ENCODE measurements around the gene DNASE1L2.

- no peak for TF ChIP-seq CTCF (conservative IDR thresholded peaks at IDR 0.05; ENCODE audit: low read depth, low read length)
- TF ChIP-seq CHD1 (IDR thresholded peaks at IDR 0.05; ENCODE audit: low read depth, low read length) = no peak
Measured at GRCh38 chr16:2195322-2196161, 40.7 kb upstream of the DNASE1L2 start.

Data from IMR-90 (cell line).